HuH-7 (cell line): ENCODE measurements around the gene GGTLC1.
"Not testable (repeated sequence)": the region's sequence is repeated elsewhere in the genome, so short reads cannot be mapped to it uniquely, and the experiment has no call there.

Source experiments
- DNase-seq: peaks from one replicate; pipeline ENCODE4 v3.0.0; 2011; ENCODE audit warnings: low spot score

Gene GGTLC1

GRCh38 chr20:23988561-23988960 lies at the start of gene GGTLC1:
Gene GGTLC1, minus strand, starts transcription at chr20:23988779. Its CDS starts 2,168 bp downstream, at chr20:23986611.
- no peak for DNase-seq

GRCh38 chr20:24034820-24035219 lies 46.2 kb upstream of the GGTLC1 start:
- no peak for DNase-seq

- no peak for DNase-seq
These were observed 45.0 kb upstream of the GGTLC1 start for GRCh38 chr20:24033565-24033964.

DNA sequence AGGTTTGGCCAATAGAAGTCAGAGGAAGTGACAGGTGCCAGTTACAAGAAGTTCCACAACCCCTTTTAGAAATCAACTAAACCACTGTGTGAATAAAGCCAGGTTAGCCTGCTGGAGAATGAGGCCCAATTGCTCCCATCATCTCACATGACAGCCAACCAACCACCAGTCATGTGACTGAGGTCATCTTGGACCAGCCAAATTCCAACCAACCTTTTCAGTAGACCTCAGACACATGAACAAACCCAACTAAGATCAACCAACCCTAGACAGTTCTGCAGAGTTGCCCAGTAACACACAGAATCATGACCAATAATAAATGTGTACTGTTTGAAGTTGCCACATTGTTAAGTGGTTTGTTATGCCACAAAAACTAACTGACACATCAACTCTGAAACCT lies 44.6 kb upstream of the GGTLC1 start:
- DNase-seq = no peak

DNA sequence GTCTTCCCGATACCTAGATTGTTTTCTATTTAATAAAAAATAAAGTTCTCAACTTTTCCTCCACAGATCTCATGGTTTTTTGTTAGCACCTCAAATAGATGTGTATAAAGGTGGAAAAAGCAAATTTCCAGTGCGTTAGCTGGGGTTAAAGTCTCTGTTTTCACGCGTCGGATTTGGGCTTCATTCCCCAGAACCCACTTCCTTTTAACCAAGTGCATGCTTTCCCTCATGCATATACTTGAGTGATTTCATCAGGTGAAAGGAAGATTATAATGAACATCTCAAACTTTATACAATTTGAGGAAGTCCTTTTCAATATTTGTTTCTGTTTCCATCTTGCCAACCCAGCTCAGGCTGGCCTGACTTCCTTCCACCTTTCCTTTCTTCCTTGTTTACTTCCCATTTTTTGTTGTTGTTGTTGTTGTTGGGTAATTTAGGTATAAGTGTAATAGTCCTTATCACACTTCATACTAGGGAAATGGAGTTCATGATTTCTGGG lies 43.9 kb upstream of the GGTLC1 start:
- DNase-seq = no peak

DNA sequence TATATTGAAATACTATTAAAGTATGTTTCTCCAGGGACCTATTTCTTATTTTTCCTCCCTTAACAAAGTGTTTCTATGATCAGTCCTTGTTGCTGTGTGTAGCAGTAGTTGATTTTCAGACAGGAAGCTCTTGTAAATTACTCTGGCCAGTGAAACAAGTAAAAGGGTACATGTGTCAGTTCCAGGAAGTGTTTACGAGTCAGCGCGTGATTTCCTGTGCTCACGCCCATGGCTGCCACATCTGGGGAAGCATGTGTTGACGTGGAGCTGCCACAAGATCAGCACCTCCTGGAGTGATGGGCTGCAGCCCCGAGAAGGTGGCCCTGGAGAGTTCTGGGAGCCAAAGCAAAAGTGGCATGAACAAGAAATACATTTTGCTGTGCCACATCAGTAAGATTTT lies 38.6 kb upstream of the GGTLC1 start:
- DNase-seq = no peak

DNA sequence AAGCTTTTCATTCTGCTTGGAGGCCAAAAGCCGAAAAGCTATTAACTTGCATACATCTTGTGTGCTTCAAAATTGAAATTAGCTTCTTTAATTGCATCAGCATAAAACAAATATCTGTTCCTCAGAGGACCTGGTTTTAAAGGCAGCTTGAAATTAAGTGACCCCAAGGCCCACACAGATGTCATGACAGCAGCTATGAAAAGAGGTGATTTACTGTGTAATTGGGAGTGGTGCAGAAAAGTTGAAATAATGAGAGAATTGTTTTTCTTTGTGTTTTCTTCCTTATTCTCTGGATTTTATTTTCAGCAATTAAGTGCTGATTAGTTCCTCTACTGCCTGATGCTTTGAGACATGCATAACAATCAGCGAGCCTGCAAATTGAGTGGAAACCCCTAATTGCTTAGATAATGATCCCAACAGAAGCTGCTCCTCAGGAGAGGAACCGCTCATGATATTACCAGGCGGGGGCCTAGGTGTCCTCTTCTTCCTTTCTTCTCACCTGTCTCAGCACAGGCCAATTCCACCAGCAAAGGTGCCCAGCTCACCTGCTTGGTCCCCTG lies 34.1 kb upstream of the GGTLC1 start:
- no peak for DNase-seq

DNA sequence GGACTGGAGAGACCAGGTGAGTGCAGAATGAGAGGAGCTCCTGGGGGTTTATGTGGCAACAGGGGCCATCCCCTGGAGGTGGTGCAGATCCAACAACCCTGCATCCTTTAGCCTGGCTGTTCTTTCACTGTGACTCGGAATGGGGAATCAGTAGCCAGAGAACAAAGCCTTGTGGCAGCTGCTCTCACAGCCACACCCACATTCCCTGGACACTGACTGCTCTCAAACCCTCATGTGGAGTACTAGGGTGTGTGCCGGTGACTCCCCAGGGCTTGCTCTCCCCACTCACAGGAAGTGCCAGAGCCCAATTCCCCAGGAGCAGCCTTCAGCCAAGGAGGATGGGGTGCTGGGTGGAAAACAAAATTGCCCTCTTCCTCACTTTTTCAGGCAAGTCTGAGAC lies 30.2 kb upstream of the GGTLC1 start:
- DNase-seq = no peak

DNA sequence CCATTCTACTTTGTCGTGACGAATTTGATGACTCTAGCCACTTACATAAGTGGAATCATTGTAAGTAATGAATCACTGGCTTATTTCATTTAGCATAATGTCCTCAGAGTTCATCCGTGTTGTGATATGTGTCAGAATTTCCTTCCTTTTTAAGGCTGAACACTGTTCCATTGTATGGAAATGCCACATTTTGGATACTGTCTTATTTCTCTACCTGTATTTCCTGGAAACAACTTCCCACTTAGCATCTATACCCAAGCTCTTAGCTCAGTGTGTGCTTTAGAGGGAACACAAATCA lies 28.8 kb upstream of the GGTLC1 start:
- DNase-seq = no peak

GRCh38 chr20:24016607-24017457 lies 28.3 kb upstream of the GGTLC1 start:
- no peak for DNase-seq

- DNase-seq = no peak
These were observed 25.4 kb upstream of the GGTLC1 start for GRCh38 chr20:24013953-24014352.

DNA sequence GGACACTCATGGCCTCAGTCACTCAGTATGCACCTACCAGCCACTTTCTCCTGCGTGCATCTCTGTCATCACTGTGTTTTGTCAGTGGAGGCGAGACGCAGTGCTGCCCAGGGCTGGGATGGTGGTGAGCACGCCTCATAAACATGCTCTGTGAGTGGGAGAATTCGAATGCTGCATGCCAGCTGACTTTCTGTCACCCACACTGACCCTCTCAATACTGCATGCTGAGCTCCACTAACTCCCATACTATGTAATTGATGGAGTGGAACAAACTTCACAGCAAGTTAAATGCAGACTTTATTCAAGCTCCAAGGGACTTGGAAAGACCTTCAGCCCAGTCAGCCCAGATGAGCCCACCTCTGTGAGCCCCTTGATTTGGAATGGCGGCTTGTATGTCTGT lies 22.7 kb upstream of the GGTLC1 start:
- no peak for DNase-seq

GRCh38 chr20:24007758-24008157 lies 19.2 kb upstream of the GGTLC1 start:
- DNase-seq = no peak

DNA sequence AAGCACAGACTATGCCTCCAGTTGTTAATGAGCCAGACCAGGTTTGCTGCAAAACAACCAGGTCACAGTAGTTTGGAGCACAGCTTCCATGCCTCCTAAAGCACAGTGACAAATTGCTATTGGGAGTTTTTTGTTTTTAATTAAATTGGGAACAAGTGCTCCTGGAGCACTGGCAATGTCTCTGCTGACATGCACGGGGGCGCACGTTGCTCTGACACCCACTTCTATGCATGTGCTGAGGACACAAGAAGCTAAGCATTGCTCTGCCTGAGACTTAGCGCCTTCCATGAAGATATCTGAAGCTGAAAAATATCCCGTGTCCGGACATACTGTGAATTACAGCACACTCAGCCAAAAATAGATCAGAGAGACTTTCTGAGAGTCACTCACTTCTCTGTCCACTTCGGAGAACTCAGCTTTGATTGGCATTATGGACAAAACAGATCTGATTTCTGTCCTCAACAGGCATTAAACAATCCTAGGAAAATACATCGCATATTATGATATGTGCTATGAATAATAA lies 18.6 kb upstream of the GGTLC1 start:
- no peak for DNase-seq

DNA sequence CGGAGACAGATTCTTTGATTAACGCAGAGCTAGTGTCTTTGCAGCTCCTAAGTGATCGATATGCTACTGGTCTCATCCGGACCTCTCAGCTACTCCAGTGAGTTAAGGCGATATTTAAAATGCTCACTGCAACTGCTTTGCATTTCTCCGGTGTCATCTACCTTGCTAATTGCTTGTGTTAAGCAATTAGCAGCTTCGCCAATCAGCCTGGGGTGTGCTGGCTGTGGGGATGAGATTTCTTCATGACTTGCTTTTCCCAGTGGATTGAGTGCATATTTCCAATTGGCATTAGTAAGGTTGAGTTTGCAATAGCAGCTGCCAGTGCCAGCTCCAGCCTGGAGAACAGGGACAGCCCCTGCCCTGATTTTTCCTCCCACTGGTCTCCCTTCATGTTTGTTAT lies 18.0 kb upstream of the GGTLC1 start:
- DNase-seq = no peak

DNA sequence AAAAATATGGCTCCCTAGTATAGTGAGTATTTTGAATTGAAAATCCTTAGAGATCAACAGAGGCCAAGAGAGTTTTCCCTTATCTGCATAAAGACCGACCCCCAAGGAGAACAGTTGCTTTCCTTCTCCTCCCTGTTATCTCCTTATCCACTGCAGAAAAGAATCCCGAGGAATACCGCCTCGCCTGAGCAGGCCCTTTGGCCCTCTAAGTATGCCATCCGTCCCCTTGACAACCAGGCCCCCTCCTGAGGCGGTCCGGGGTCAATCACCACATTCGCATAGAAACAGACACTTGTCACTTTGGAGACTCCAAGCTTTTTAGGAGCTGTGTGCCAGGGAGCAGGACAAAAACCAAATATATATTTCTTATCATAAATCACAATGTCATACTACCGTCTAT lies 15.9 kb upstream of the GGTLC1 start:
- no peak for DNase-seq

- no peak for DNase-seq
These were observed 14.3 kb upstream of the GGTLC1 start for GRCh38 chr20:24002896-24003295.

DNA sequence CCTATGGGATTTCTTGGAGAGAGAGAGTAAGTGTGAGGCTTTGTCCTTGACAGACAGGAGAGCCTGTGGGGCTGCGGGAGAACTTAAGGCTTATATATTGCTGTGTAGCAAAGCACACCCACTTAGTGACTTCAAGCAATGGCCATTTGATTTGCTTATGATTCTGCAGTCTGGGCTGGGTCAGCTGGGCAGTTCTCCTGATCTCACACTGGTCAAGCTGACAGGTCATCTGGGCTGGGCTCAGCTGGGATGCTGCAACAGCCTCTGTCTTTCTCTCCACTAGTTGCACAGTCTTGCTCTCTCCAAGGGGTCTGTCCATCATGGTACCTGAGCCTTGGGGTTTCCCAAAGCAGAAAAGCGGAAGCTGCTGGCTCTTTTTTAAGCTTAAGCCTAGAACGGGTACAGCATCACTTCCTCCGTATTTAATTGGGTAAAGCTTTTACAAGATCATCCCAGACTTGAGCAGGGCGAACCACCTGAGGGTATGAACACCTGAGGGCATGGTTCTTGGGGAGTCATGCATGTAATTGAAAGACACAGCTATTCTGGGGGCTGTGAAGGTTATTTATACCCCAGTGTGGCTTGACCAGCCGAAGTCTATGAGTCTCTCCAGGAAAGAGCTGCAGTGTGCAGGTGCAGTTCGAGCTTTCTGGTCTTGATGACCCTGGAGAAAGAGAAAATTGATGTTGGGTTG lies 13.3 kb upstream of the GGTLC1 start:
- no peak for DNase-seq

- no peak for DNase-seq
These were observed 10.3 kb upstream of the GGTLC1 start for GRCh38 chr20:23998844-23999243.

DNA sequence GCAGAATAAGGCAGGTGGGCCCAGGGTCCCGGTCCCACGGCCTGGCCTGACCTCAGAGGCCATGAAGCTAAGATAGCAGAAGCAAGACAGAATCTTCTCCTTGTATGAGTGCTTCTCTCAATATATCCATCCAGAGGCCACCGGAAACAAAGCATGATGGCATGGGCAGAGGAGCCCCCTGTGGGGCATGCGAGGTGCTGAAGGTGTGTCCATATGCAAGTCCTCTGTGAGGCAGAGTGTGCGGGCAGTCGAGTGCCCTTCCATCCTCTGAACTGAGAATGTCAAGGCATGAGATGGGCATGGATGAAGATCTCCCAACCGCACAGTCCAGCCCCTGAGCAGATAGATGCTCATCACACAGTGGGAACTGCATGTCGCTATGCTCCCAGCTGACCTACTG lies 9.8 kb upstream of the GGTLC1 start:
- no peak for DNase-seq

DNA sequence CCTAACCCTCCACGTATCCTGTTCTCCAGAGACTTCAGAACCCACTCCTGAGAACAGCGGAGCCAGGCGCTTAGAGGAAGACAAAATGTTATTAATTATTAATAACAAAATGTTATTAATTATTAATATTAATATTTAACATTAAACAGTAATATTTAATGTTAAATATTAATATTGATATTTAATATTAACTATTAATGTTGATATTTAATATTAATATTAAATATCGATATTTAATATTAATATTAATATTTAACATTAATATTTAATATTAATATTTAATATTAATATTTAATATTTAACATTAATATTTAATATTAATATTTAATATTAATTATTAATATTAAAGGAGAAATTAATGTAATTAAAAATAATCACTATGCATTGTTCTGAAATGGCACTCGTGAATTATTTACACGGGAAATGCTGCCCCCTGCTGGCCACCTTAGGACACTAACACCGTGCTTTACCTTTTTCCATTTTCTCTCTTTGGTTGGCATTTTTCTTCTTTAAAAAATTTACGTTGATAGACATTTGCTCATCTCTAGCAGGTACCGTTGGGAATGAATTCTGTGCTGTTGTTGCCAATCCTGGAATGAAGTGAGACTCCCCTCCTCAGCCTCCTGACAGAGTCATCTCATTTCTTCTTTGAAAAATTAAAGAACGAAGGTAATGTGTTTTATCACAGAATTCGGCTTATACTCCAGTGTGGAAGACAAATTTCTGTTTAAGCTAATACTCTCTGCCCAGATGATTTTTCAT lies 7.5 kb upstream of the GGTLC1 start:
- peak; percentile 32 for DNase-seq

DNA sequence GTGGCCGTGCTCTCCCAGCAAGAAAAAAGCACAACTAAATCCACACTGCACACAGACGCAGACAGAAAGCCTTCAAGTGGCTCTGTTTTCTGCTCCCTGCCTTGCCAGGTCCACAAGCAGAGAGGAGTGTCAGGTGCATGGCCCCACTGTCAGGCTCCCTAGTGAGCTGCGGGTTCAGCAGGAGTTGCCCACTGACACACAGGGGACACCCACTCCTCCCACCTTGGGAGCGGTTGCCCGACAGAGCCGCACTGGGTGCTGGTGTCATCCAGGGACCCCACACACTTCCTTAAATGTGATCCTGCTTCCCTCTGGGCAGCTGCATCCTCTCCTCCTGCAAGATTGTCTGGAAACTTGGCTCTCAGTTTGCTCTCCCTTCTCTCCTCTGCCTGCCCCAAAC lies 6.7 kb upstream of the GGTLC1 start:
- not testable (repeated sequence) for DNase-seq
